Measurements from ENCODE around the gene TMEM238L. TPM values are rescaled to one million over a fixed set of nuclear protein-coding genes. Genes with fewer than 3 reads are reported as not detected.

Gene TMEM238L
- total and polyA plus RNA-seq, 2 donors (not counting 3 experiments of a cell fraction or from before 2014, with no cell fraction given), result not detected

- Histone ChIP-seq H3K4me1 (ENCODE audit: control insufficient read depth, extremely low read depth, insufficient read depth, low read length) (no peaks in the 10 kb centered on the region), H3K4me2 (ENCODE audit: insufficient read depth, low read length) (no peak overlapping the region), H3K79me2 (ENCODE audit: control insufficient read depth, insufficient read depth, low read length) (no peaks in the 10 kb centered on the region), H3K27ac (ENCODE audit: insufficient read depth, low read depth, low read length) (no peak overlapping the region), H3K27me3 (ENCODE audit: control insufficient read depth in 2 of 2, insufficient read depth in 2 of 2, low read length in 2 of 2) (no peaks in the 10 kb centered on the region), H3K9me1 (replicated peaks; ENCODE audit: control insufficient read depth, extremely low read depth, insufficient read depth, low read length) (no peaks in the 10 kb centered on the region), H3K36me3 (ENCODE audit: control insufficient read depth in 2 of 2, extremely low read depth in 1 of 2, insufficient read depth in 2 of 2, low read length in 2 of 2) (no peaks in the 10 kb centered on the region), H3K9ac (replicated peaks; ENCODE audit: extremely low read depth, insufficient read depth, low read length) (no peak overlapping the region), H3K4me3 (replicated peaks in 1 of 3; ENCODE audit: insufficient read depth in 1 of 3, low read depth in 1 of 3, low read length in 3 of 3) (no peak overlapping the region), H2AFZ (ENCODE audit: low read depth, low read length) (no peak overlapping the region), H3K9me3 (replicated peaks; ENCODE audit: control insufficient read depth, insufficient read depth, low read length) (no peaks in the 10 kb centered on the region), H4K20me1 (replicated peaks; ENCODE audit: control insufficient read depth, extremely low read depth, insufficient read depth, low read length) (no peaks in the 10 kb centered on the region)
- ChIA-PET CTCF (no interaction called here), POLR2A (no interaction called here)
- intact Hi-C loops (cut with micrococcal nuclease), result no loop called here
- DNase-seq (ENCODE audit: low read depth, low spot score) (no peak), FAIRE-seq (no peak)
- BruUV-seq (replicated peaks), result no TSS peak
- dilution Hi-C loops (cut with MboI; ENCODE audit: extremely low pct_ligation_motif_present, low sequenced_read_pairs), result no loop called here
- TF ChIP-seq GATA2 (IDR thresholded peaks at IDR 0.05; ENCODE audit: insufficient read depth, insufficient read length, low read depth, low read length) (no peak), POLR2A (IDR thresholded peaks at IDR 0.05; ENCODE audit: low read depth, low read length) (no peak), MAX (IDR thresholded peaks at IDR 0.05; ENCODE audit: insufficient read depth, insufficient read length) (no peak), FOS (IDR thresholded peaks at IDR 0.05; ENCODE audit: borderline replicate concordance, insufficient read depth, low read length) (no peak), MYC (IDR thresholded peaks at IDR 0.05; ENCODE audit: low read depth, low read length) (no peak), EZH2 (IDR thresholded peaks at IDR 0.05; ENCODE audit: borderline replicate concordance, low read depth, low read length, severe bottlenecking) (no peak), CTCF (IDR thresholded peaks at IDR 0.05; ENCODE audit: extremely low read depth in 1 of 2, insufficient read depth in 1 of 2, low read depth in 1 of 2, low read length in 2 of 2) (no peak), POLR2AphosphoS5 (IDR thresholded peaks at IDR 0.05; ENCODE audit: insufficient read depth, low read depth, low read length) (no peak), JUN (IDR thresholded peaks at IDR 0.05; ENCODE audit: borderline replicate concordance, insufficient read depth, insufficient read length, low read depth) (no peak)
These were observed 5.6 kb downstream of the TMEM238L start for GRCh38 chr17:10798332-10798749.

Measured in endothelial cell of umbilical vein (primary cell).